ENCODE data around the gene RNF111. TPM values are rescaled to one million over a fixed set of nuclear protein-coding genes. Genes with fewer than 3 reads are reported as not detected.

The RNF111 gene
- total RNA-seq, 1 donor from 2014 or later: 14.5 TPM

DNA sequence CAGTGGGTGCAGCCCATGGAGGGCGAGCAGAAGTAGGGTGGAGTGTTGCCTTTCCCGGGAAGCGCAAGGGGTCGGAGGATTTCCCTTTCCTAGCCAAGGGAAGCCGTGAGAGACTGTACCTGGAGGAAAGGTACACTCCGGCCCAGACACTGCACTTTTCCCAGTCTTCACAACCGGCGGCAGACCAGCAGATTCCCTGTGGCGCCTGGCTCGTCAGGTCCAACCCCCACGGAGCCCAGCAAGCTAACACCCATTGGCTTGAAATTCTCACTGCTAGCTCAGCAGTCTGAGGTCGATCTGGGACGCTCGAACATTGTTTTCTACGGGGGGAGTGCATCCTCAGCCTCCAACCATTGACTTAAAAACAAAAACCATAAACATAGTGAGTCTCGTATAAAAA lies 144.0 kb downstream of the RNF111 start:
- Histone ChIP-seq H3K27me3 (ENCODE audit: control insufficient read depth, insufficient read depth, low read length) (no peaks in the 10 kb centered on the region), H3K4me3 (ENCODE audit: low read depth, low read length) (no peak overlapping the region), H3K36me3 (ENCODE audit: control insufficient read depth, insufficient read depth, low read length) (peaks cover 4% of the 10 kb centered on the region)
- DNase-seq (ENCODE audit: low read depth): no peak
- FAIRE-seq: no peak
- TF ChIP-seq, protein P1, sequence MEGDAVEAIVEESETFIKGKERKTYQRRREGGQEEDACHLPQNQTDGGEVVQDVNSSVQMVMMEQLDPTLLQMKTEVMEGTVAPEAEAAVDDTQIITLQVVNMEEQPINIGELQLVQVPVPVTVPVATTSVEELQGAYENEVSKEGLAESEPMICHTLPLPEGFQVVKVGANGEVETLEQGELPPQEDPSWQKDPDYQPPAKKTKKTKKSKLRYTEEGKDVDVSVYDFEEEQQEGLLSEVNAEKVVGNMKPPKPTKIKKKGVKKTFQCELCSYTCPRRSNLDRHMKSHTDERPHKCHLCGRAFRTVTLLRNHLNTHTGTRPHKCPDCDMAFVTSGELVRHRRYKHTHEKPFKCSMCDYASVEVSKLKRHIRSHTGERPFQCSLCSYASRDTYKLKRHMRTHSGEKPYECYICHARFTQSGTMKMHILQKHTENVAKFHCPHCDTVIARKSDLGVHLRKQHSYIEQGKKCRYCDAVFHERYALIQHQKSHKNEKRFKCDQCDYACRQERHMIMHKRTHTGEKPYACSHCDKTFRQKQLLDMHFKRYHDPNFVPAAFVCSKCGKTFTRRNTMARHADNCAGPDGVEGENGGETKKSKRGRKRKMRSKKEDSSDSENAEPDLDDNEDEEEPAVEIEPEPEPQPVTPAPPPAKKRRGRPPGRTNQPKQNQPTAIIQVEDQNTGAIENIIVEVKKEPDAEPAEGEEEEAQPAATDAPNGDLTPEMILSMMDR (IDR thresholded peaks at IDR 0.05; ENCODE audit: insufficient read depth, low read length, severe bottlenecking): no peak

- H3K27me3 ChIP-seq (ENCODE audit: control insufficient read depth, insufficient read depth, low read length): no peaks in the 10 kb centered on the region
- no peak for DNase-seq (ENCODE audit: low read depth)
- FAIRE-seq: no peak
- peaks cover 7% of the 10 kb centered on the region for H3K36me3 ChIP-seq (ENCODE audit: control insufficient read depth, insufficient read depth, low read length)
- TF ChIP-seq, protein P1 (IDR thresholded peaks at IDR 0.05; ENCODE audit: insufficient read depth, low read length, severe bottlenecking): no peak
- H3K4me3 ChIP-seq (ENCODE audit: low read depth, low read length): no peak overlapping the region
Observed at GRCh38 chr15:59131969-59132562, 144.6 kb downstream of the RNF111 start.

GRCh38 chr15:59133929-59134427 lies 146.5 kb downstream of the RNF111 start:
- DNase-seq (ENCODE audit: low read depth) (no peak), FAIRE-seq (peak; percentile 36)
- Histone ChIP-seq H3K27me3 (ENCODE audit: control insufficient read depth, insufficient read depth, low read length) (no peaks in the 10 kb centered on the region), H3K36me3 (ENCODE audit: control insufficient read depth, insufficient read depth, low read length) (peaks cover 10% of the 10 kb centered on the region), H3K4me3 (ENCODE audit: low read depth, low read length) (no peak overlapping the region)
- TF ChIP-seq, protein P1 (IDR thresholded peaks at IDR 0.05; ENCODE audit: insufficient read depth, low read length, severe bottlenecking): no peak

DNA sequence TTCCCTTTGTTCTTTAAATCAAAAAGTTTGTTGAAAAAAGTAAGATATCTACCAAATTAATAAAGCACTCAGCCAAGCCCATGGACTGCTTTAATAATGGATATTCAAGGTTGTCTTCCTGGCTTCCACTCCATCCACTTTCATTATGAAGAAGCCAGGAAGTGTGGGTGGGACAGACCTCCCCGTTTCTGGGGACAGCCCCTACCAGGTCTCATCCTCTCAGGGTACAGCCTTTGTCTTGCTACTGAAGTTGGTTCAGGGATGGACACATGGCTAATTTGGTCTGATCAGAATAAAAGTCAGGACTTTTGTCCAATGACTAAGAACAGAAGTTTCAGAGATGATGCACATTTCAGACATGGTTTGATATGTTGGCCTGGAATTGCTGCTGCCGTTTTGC lies 150.1 kb downstream of the RNF111 start:
- H3K4me3 ChIP-seq (ENCODE audit: low read depth, low read length): no peak overlapping the region
- no peak for DNase-seq (ENCODE audit: low read depth)
- peaks cover 7% of the 10 kb centered on the region for H3K36me3 ChIP-seq (ENCODE audit: control insufficient read depth, insufficient read depth, low read length)
- TF ChIP-seq, protein P1 (IDR thresholded peaks at IDR 0.05; ENCODE audit: insufficient read depth, low read length, severe bottlenecking): no peak
- FAIRE-seq: no peak
- H3K27me3 ChIP-seq (ENCODE audit: control insufficient read depth, insufficient read depth, low read length): no peaks in the 10 kb centered on the region

DNA sequence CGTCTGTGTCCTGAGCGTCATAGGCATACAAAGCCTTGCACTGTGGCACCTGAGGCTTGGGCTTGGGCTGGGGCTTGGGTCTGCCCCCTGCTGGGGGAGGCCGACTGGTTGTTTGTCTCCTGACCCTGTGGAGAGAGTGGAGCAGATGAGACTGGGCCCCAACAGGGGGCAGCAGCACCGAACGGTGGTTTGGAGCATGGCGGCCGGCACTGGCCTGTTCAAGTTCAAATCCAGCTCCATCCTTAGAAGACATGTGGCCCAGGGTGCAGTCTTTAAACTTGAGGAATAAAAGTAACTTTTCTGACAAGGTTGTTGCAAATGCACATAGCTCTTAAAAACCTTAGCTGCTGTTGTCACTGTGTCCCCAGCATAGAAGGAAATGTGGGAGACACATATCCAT lies 150.8 kb downstream of the RNF111 start:
- H3K4me3 ChIP-seq (ENCODE audit: low read depth, low read length): no peak overlapping the region
- TF ChIP-seq, protein P1 (IDR thresholded peaks at IDR 0.05; ENCODE audit: insufficient read depth, low read length, severe bottlenecking): peak; percentile 64
- no peaks in the 10 kb centered on the region for H3K27me3 ChIP-seq (ENCODE audit: control insufficient read depth, insufficient read depth, low read length)
- DNase-seq (ENCODE audit: low read depth) (peak; percentile 28), FAIRE-seq (no peak)
- H3K36me3 ChIP-seq (ENCODE audit: control insufficient read depth, insufficient read depth, low read length): peaks cover 10% of the 10 kb centered on the region
